Hematopoietic multipotent progenitor cell treated with erythropoietin and hydrocortisone succinate and interleukin-3 and kit ligand, for 8 days (in vitro differentiated cells): ENCODE data around the gene KCNIP4.

ENCODE experiments used
- DNase-seq: peaks from one replicate; pipeline ENCODE4 v3.0.0-alpha.2; 2015

KCNIP4 gene

DNA sequence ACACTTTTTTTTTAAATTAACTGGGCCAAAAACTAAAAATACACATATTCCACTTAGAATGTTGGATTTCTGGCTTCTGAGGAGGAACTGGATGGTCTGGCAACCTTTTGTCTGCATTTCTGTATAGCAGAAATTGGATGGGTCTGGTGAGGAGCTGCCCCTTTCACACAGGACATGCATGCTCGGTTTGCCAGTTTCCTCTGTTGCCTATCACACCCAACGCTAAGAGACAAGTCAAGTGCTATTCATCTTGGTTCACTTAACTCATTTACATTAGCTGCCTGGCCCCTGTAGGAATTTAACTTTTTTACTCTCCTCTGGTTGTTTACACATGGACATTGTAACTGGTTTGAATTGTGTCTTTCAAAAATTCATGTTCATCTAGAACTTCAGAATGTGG lies 1052.6 kb downstream of the KCNIP4 start:
- DNase-seq: no peak

DNA sequence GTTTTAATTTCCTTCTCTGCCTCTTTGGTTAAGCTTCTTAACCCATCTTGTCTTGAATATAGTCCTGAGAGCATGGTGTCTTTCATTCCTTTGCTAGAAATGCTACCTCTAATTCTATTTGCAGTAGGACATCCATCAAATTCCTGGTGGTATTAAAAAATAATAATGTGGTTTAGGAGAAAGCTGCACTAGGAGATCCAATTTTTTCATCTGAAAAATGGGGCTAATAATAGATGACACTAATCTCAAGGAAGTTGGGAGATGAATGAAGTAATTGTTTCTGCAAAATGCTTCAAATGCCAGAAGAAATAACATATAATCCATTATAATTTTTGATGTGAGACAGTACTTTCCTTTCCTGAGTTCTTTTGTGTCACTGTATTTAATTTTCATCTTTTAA lies 1053.4 kb downstream of the KCNIP4 start:
- no peak for DNase-seq

DNA sequence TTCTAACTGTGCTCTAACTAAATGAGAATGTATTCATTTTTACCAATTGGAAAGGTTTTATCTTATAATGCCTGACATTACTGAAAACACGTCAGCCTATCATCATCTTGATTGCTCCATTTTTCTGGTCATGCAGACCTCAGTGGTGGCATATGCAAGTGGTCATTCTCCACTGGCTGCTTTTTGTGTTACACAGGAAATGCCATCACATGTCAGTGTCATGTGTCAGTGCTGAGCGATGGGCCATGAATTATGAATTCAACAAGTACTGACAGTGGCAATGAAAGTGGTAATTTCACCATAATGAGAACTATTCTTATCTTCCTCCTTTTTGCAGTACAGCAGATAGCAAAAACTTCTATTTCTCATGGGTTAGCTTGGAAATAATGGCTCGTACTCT lies 1057.8 kb downstream of the KCNIP4 start:
- no peak for DNase-seq

DNA sequence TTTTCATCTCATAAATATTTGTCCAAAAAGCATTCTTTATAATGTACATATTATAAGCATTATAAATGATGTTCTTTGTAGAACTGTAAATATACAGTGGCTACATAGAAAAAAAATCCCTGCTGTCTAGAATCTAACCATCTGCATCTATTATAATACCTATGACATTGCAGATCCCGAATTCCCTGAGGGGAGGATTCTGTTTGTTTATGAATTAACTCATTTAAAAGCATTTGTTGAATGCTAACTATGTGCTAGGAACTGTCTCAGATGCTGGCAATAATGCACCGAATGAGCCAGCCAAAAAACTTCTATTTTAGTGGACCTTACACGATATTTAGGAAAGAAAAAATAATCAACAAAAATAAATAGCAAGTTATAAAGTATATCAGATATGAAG lies 1058.7 kb downstream of the KCNIP4 start:
- DNase-seq: no peak

DNA sequence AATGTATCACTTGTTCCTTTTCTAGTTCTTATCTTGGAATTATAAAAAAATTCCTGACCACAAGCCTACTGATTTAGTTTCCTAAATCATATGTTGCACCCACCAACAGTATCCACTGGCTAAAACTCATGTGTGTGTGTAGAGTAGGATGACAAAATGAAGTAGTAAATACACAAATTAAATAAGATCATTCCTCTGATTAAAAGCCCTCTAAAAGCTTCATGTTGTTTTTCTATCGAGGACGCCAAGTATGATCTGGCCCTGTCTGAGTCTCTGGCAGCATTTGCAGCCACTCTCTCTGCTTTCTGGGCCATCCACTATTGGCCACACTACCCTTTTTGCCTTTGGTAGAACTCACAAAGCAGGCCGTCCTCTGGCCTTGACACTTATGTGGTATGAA lies 1064.9 kb downstream of the KCNIP4 start:
- DNase-seq: no peak

DNA sequence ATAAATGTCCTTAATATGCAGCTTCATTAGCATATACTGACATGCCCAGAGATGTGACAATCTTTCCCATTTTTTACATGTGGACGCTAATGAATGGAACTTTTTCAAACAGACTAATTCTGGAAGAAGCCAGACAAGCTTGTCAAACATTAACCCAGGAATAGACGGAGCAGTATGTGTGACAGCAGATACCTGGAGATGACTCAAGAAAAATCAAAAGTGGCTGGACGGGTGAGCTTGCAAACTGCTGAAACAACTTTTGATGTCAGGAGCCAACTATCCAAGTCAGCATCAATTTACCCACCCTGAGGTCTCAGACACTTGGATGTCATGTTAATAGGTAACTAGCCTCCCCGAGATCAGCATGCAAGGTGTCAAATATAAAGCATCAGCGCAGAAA lies 1065.3 kb downstream of the KCNIP4 start:
- no peak for DNase-seq

DNA sequence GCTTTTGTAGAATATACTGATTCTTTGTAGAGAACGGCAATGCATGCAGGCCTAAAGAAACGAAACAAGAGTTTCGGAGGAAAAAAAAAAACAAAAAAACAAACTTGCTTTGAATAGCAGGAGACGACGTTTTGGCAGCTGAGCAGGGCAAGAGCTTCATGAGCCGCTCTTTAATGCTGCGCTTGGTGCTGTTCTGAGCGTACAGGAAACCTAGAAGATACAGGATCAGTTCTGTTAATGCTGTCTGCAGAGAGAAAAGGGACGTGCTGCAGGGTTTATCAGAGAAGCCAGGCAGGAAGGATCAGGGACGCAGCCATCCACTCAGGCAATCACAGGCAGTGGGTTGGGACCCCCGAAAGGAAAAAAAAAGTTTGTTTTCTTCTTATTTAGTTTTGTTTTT lies 1066.1 kb downstream of the KCNIP4 start:
- DNase-seq: no peak

DNA sequence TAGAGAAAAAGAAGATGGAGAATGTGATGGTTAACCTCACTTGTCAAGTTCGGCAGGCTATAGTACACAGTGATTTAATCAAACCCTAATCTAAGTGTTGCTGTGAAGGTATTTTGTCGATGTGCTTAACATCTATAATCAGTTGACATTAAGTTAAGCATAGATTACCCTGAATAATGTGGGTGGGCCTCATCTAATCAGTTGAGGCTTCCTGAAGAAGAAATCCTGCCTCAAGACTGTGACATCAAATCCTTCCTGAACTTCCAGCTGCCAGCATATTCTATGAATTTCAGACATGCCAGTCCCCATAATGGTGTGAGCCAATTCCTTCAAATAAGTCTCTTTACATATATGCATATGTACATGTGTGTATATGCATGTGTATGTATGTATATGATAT lies 1066.9 kb downstream of the KCNIP4 start:
- DNase-seq: no peak

DNA sequence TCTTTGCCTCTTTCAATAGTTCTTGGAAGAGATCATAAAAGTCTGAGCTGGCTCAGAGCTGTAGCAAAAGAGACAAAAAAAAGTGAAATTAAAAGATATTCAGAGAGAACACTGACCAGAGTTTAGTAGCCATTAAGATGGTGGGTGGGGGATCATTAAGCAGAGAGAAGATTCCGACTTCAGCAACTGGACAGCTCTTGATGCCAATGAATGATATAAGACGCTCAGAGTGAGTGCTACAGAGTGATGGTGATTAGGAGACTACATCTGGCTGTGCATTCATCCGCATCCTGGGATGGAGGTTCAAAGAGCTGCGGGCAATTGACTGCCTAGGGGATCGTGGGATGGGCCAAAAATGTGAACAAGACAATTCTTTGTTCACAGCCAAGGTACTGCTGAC lies 1069.8 kb downstream of the KCNIP4 start:
- no peak for DNase-seq

DNA sequence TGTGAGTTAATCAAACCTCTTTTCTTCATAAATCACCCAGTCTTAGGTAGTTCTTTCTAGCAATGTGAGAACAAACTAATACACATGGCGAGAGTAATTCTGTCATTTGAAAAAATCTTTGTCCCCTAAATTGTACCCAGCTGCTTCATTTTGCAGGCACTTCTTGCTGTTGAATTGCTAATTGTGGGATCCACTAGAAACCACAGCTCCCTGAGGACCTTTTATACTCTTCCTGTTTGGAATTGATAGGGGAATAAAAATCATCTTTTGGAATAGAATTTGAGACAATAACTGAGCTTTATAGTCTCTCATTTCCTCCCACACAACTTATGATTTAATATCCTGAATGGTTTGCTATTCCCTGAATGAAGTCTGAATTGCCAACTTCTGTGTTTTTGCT lies 1078.1 kb downstream of the KCNIP4 start:
- no peak for DNase-seq

DNA sequence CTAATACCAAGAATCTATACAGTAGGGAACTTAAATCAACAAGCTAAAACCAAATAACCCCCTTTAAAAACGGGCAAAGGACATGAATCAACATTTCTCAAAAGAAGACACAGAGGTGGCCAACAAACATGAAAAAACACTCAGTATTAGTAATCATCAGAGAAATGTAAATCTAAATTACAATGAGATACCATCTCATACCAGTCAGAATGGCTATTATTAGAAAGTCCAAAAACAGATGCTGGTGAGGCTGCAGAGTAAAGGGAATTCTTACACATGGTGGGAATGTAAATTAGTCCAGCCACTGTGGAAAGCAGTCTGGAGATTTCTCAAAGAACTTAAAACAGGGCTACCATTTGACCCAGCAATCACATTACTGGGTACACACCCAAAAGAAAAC lies 1080.5 kb downstream of the KCNIP4 start:
- DNase-seq: no peak

DNA sequence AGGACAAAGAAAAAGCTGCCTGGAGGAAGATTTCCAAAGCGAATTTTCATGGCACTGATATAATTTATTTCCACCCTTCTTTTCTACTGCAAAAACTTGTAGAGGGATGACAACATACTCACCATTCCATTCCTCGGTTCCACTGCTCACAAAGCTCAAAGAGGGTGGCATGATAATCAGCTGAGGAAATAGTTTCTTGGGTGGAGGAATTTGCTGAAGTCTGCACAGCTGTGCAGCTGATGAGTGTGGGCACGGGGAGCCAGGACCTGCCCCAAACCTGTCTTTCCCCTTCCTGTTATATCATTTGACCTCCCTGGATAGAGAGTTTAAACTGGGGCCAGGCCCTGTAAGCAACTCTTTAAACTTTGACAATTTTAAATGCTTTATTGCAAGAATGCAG lies 1087.7 kb downstream of the KCNIP4 start:
- DNase-seq: no peak

DNA sequence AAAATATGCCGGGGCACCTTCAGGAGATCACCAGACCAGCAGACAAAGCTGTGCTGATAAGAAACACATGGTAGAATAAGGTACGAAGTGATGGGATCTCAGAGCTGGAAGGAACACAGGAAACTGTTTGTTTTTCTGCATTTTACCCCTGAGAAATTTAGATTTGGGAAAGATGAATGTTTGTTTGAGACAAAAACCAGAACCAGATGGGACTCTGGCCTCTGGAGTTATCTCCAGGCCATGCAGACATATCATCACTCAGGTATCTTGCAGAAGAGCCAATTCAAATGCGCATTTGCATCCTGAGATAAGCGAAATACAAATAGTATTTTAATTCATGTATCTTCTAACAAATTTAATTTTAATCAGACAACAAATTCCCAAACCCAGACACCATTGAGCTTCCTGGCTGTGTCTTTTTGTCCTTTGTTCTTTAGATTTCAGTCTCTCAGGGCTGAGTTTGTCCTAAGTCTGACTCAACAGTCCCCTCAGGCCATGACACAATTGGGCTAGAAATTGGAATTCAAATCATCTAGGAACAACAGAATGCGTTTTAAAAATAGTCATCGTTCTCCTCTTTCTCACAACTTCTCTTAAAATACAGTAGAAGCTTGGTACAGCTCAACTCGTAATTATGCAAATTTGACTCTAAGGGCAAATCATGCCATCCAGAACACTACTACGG lies 1089.3 kb downstream of the KCNIP4 start:
- no peak for DNase-seq

DNA sequence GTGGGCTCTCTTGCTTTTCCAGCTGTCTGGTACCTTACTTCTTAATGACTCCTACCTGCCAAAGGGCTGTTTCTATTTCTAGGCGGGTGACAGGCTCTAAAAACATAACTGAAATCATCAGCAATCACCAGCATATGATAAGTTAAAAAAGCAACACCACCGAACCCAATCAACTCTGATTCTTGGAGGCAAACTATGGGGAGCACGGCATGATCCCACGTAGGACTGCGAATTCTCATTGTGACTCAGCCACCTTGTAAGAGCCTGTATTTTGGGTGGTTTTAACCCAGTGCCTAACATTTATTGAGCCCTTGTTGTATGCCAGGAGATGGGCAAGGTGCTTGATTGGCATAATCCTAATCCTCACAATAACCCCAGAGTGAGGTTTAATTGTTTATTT lies 1091.5 kb downstream of the KCNIP4 start:
- DNase-seq: no peak

DNA sequence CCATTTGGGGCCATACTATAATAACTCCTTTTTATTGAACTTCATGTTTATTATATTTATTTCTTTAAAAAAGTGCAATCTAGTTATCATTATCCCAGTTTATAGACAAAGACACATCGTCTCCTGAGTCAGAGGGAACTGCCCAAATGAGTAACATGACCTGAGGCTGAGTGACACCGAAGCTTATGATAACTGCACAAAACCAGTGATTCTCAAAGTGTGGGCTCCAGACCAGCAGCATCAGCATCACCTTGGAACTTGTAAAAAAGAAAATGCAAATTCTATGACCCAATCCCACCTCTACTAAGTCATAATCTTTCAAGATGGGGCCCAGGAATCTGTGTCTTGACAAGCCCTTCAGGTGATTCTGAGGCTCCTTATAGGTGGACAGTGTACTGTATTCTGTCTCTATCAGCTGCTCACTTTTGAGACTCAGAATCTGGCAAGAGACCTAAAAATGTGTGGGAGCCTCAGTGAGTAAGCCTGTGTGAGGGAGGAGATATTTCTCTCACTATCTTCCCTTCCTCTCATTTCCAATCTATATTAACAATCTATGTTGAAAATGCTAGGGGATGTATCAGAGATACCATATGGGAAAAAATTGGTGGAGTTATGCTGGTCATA lies 1101.3 kb downstream of the KCNIP4 start:
- DNase-seq: no peak

DNA sequence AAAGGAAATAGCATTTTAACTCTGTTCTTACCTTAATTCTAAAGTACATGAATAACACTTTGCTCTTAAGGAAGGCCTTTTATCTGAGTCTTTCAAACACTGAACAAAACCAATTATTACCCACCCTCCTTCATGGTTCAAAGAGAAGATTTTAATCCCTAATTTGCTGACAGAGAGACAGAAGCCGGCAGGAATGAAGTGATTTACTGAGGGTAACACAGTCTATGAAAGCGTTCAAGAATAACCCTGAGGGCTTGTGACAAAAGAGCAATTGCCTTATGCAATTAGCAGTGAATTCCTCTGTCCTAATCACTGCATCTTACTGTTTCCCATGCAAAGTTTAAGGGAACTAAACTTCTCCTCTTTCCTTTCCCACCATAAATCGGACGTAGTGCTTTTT lies 1104.3 kb downstream of the KCNIP4 start:
- no peak for DNase-seq

DNA sequence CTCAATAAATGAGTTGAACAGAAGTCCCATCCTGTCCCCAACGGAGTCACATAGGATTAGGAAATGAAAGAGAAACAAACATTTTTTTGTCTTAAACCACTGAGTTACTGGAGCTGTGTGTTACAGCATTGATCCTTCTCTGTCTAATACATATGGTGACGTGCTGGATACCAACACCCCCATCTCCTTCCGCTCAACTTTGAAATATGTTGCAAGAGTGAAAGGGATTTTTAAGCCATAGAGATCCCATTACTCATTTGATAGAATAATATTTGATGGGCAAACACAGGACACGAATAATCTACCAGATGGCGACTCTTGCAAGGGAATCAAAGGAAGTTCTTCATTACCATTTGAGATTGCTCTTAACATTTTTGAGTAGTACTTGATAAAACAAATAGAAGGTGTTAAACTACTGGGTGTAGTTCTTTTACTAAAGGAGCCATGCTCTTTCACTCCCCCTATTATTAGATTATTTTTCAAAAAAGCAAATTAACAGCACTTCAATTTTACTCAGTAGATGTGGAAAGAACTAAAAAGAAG lies 1107.9 kb downstream of the KCNIP4 start:
- no peak for DNase-seq

DNA sequence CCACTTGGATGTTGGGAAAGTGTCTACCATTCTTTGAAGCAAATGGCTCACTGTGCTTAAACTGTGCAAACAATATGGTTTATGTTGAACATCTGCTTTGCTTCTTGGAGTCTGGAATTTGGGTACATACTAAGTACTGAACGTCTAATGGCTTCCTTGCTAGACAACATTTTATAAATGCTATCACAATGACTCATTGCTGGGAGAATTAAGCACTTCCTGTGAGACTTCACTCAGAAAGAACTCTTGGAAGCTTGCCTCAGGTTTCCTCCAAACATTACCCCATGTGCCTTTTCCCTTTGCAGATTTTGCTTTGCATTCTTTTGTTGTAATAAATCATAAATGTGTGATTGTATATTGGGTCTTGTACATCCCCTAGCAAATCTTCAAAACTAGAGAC lies 1108.6 kb downstream of the KCNIP4 start:
- DNase-seq: no peak

DNA sequence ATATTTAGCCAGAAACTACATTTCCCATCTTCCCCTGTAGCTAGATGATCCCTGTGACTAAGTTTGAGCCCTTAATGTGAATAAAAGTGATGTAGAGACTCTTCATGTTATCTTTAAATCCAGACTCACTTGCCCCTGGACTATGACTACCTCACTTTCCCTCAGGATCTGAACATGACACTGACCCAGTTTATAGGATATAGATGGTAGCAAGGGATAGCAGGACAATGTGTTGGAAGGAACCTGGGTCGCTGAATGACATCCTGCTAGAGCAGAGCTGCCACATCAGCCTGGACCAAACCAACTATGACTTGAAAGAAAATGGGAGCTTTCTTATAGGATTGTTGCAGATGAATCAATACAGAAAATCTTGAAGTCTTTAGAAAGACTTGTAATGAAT lies 1110.1 kb downstream of the KCNIP4 start:
- no peak for DNase-seq

DNA sequence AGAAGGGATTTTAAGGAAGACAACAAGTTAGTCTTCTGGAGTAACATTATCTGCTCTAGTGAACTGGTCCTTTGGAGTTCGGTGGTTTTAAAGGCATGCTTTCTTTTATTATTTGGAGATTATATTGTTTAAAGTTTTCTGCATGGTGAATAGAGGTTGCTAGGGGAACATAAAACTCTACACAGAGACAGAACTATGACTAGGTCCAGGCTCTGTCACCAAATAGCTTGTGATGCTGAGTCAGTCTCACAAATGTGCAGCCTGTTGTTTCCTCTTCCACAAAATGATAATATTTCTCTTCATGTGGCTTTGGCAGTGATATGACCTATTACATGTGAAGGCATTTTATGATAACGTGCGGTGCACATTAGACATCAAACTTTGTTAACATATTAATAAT lies 1115.7 kb downstream of the KCNIP4 start:
- no peak for DNase-seq

DNA sequence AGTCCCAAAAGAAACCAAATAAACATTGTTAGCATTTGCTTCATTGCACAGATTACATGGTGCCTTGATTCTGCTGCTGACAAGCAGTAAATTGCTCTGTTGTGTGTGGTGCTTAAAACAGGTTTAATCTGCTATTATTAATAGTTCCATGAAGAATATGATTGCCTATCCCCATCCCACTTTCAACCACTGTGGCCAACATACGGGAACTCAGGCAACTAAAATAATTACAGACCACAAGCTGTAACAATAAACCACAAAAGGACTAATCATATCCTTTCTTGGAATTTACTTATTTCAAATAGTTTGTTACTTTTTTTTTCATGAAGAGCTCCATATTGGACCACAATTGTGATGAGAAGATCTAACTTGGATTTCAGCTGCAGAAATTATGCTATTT lies 1116.8 kb downstream of the KCNIP4 start:
- DNase-seq: no peak

DNA sequence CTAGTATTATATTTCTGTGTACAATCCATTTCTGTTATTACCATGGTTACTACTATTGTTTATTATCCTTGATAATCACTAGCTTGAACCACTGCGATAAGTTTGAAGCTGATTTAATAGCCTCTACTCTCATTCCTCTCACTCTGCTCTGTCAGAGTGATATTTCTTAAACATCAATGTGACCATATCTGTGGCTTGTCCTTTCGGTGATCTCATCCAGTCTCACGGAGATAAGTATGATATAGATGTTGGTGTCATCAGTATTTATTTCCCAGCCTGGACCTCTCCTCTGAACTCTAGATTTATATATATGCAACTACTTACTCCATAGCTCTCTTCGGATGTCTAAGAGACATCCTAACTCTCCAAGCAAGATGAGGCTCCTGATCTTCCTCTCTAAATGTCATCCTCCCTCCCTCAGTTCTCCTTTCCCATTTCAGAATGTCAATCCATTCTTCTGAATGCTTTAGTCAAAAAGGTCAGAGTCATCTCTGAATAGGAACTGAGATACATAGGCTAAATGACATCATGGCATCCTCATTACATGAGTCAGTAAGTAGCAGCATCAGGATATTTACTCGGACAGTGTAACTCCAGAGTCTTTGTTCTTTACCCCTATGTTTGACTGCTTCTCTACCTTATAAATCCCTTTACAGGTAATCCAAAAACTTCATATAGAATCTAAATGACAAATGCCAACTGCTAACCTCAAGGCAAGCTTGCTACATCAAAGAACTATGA lies 1118.8 kb downstream of the KCNIP4 start:
- no peak for DNase-seq

DNA sequence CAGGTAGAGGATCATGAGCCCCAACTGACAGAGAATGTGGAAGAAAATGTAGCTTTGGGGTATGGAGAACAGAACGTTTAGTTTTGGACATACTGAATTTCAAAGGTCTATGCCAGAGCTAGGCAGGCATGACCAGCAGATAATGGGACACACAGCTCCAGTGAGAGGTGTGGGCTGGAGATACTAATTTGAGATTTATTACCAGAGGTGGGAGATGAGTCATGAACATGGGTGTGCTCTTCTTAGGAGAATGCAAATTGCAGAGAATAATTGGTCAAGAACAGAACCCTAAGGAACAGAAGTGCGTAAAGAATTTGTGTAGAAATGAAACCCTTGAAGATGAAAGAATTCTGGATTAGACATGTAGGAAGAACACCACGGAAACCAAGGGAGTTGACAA lies 1123.1 kb downstream of the KCNIP4 start:
- no peak for DNase-seq

DNA sequence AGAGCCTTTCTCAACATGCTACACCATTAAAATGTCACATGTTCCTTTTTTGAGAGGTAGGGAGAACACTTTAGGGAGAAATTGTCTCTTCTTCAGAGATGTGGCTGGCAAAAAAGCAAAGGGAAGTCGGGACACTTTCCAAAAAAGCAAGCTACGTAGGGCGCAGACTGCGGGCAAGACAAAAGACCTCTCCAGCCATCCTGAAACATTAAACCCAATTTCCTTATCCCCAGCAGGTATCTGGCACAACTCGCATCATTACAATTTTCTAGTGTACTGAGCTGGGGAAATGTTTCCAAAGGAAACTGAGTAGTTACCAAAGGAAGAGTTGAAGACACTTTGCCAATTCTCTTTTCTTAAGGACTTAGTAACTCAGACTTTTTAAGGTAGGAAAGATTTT lies 1132.3 kb downstream of the KCNIP4 start:
- no peak for DNase-seq
